Measurements from ENCODE around the gene DAPK3. TPM values are rescaled to one million over a fixed set of nuclear protein-coding genes. Genes with fewer than 3 reads are reported as not detected.

The DAPK3 gene
- 114 and 121 TPM in 2 replicates for total RNA-seq (2021)
- long read RNA-seq, transcript DAPK3-201 (8 exons, 2,105 nt): minor isoform, 5 of 839 reads
- long read RNA-seq, transcript DAPK3-202 (9 exons, 2,257 nt): major isoform, 10 of 839 reads
- long read RNA-seq, partial matches to known transcripts: 17 of 839 reads
- long read RNA-seq, other reads (novel, unspliced or antisense): 805 of 839 reads

- no peak within 1 kb of the TSS for H4K91ac ChIP-seq (ENCODE audit: insufficient read length, low read depth, low read length)
- no peak within 1 kb of the TSS for H2BK20ac ChIP-seq (ENCODE audit: low read depth, low read length, poor library complexity, severe bottlenecking)
- no peak within 1 kb of the TSS for H3T11ph ChIP-seq (ENCODE audit: low read length)
- no peak within 1 kb of the TSS for H2BK120ac ChIP-seq (ENCODE audit: low read depth, low read length, poor library complexity, severe bottlenecking)
- no CpG with 5 or more reads among the region's 73 CpGs for WGBS (ENCODE audit: extremely low coverage, insufficient read length, low lambda C conversion rate)
- H3K9ac ChIP-seq (ENCODE audit: extremely low read depth, insufficient read length, low read length): peak within 1 kb of the TSS; percentile 78
- peak; percentile 100 for DNase-seq
- peak within 1 kb of the TSS; percentile 94 to 95 for H3K4me3 Mint-ChIP-seq
- peaks cover 2% of the 10 kb centered on the region; the same call in 1 of the 2 replicates for H3K4me1 ChIP-seq (ENCODE audit: insufficient read depth, low read length)
- H3K18ac ChIP-seq (ENCODE audit: insufficient read length, low read depth, low read length): peak within 1 kb of the TSS; percentile 91
- H2BK15ac ChIP-seq (ENCODE audit: low read depth, low read length): no peak within 1 kb of the TSS
- no peaks in the 10 kb centered on the region for H3K27me3 ChIP-seq (ENCODE audit: insufficient read depth, low read length)
- H3K27ac Mint-ChIP-seq: peak within 1 kb of the TSS; percentile 98 to 99 (median 99); a peak in 6 of 7 replicates
- no peak within 1 kb of the TSS for H2AK5ac ChIP-seq (ENCODE audit: insufficient read length, low read length)
- no peaks in the 10 kb centered on the region for H3K9me3 Mint-ChIP-seq
- no peak within 1 kb of the TSS; the same call in 1 of the 2 replicates for H3K4ac ChIP-seq (ENCODE audit: low read depth, low read length)
- H3K9me3 ChIP-seq (ENCODE audit: control insufficient read depth, low read depth, low read length): no peaks in the 10 kb centered on the region
- H3K4me1 Mint-ChIP-seq: peaks cover 22 to 31% of the 10 kb centered on the region in 2 experiments
- H2BK5ac ChIP-seq (ENCODE audit: insufficient read length, low read length): no peak within 1 kb of the TSS
- peak within 1 kb of the TSS; percentile 88; the same call in 1 of the 2 replicates for H3K14ac ChIP-seq (ENCODE audit: insufficient read depth, low read length)
- H3K56ac ChIP-seq (ENCODE audit: insufficient read length, low read depth, low read length): no peak within 1 kb of the TSS
- no peak within 1 kb of the TSS for H4K8ac ChIP-seq (replicated peaks; ENCODE audit: insufficient read length, low read depth, low read length)
- peaks cover 4% of the 10 kb centered on the region for H3K79me1 ChIP-seq (ENCODE audit: insufficient read depth, low read depth, low read length, poor library complexity, severe bottlenecking)
- no peak within 1 kb of the TSS for H4K5ac ChIP-seq (ENCODE audit: insufficient read length, low read depth, low read length)
- peak within 1 kb of the TSS; percentile 96 for H3K4me2 ChIP-seq (ENCODE audit: insufficient read depth, insufficient read length, low read length)
- H2BK12ac ChIP-seq (ENCODE audit: insufficient read length, low read depth, low read length): no peak within 1 kb of the TSS
- no peak within 1 kb of the TSS for H2AFZ ChIP-seq (ENCODE audit: low read length)
- H3K23ac ChIP-seq (ENCODE audit: insufficient read length, low read depth, low read length): no peak within 1 kb of the TSS
- no peak within 1 kb of the TSS for H3K27ac ChIP-seq (ENCODE audit: insufficient read length, low read depth, low read length)
- peaks cover 2% of the 10 kb centered on the region for H3K27me3 Mint-ChIP-seq (ENCODE audit: low read depth)
- peaks cover 12% of the 10 kb centered on the region; the same call in 1 of the 2 replicates for H3K79me2 ChIP-seq (ENCODE audit: insufficient read depth, low read length)
- no peaks in the 10 kb centered on the region for H4K20me1 ChIP-seq (ENCODE audit: control insufficient read depth, insufficient read depth, insufficient read length)
- TF ChIP-seq, protein P1, sequence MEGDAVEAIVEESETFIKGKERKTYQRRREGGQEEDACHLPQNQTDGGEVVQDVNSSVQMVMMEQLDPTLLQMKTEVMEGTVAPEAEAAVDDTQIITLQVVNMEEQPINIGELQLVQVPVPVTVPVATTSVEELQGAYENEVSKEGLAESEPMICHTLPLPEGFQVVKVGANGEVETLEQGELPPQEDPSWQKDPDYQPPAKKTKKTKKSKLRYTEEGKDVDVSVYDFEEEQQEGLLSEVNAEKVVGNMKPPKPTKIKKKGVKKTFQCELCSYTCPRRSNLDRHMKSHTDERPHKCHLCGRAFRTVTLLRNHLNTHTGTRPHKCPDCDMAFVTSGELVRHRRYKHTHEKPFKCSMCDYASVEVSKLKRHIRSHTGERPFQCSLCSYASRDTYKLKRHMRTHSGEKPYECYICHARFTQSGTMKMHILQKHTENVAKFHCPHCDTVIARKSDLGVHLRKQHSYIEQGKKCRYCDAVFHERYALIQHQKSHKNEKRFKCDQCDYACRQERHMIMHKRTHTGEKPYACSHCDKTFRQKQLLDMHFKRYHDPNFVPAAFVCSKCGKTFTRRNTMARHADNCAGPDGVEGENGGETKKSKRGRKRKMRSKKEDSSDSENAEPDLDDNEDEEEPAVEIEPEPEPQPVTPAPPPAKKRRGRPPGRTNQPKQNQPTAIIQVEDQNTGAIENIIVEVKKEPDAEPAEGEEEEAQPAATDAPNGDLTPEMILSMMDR (conservative IDR thresholded peaks at IDR 0.05): no peak
- peaks cover 19 to 47% (median 36%) of the 10 kb centered on the region in 3 experiments; a peak in 6 of 7 replicates for H3K36me3 Mint-ChIP-seq (ENCODE audit: insufficient read depth in 1 of 3, low read depth in 3 of 3)
- H3K23me2 ChIP-seq (ENCODE audit: insufficient read length, low read depth, low read length, poor library complexity, severe bottlenecking): peaks cover 13% of the 10 kb centered on the region
These were observed at the start of gene DAPK3 for GRCh38 chr19:3970808-3971598. TSS of gene DAPK3 (minus strand) at chr19:3971099. CDS start at chr19:3969735, 1,364 bp downstream.
